ENCODE results near the gene AK1. TPM values are rescaled to one million over a fixed set of nuclear protein-coding genes. Genes with fewer than 3 reads are reported as not detected.

The AK1 gene
- total and polyA plus RNA-seq, 9 of the 15 experiments (the other 6 are each of a cell fraction or from before 2014, with no cell fraction given) = 10.1 to 71.8 (median 39.0) TPM

GRCh38 chr9:127899128-127899943, 21.9 kb upstream of the AK1 start, which contains the start of gene ST6GALNAC6 (continued):
- no peak for TF ChIP-seq ZBTB9 (CRISPR knock-in tag; IDR thresholded peaks at IDR 0.05)

GRCh38 chr9:127898433-127899127, 21.1 kb upstream of the AK1 start:
- Histone ChIP-seq H3K27ac (ENCODE audit: extremely low read depth, low read depth, low read length) (peak overlapping the region; percentile 81), H2AFZ (ENCODE audit: low read depth, low read length) (peak overlapping the region; percentile 16), H3K27me3 (ENCODE audit: control insufficient read depth in 2 of 2, insufficient read depth in 2 of 2, low read length in 2 of 2) (no peaks in the 10 kb centered on the region), H3K79me2 (ENCODE audit: control insufficient read depth, insufficient read depth, low read length) (peaks cover 27% of the 10 kb centered on the region), H3K4me1 (replicated peaks in 1 of 2; ENCODE audit: control insufficient read depth in 2 of 2, insufficient read depth in 2 of 2, low read length in 2 of 2) (peaks cover 13 to 51% of the 10 kb centered on the region in 2 experiments), H3K9ac (ENCODE audit: insufficient read depth in 1 of 2, low read depth in 2 of 2, low read length in 2 of 2) (peak overlapping the region; percentile 74 to 95), H3K4me3 (peak overlapping the region; percentile 93), H4K20me1 (replicated peaks; ENCODE audit: control insufficient read depth, insufficient read depth, low read length) (no peaks in the 10 kb centered on the region; the same call in 1 of the 2 replicates), H3K9me3 (replicated peaks; ENCODE audit: control insufficient read depth, insufficient read depth, low read depth, low read length) (no peaks in the 10 kb centered on the region), H3K4me2 (ENCODE audit: insufficient read depth, low read length) (peak overlapping the region; percentile 82), H3K36me3 (ENCODE audit: control insufficient read depth, insufficient read depth, low read length) (peaks cover 35% of the 10 kb centered on the region), H3K9me1 (ENCODE audit: control insufficient read depth, insufficient read depth, low read length) (no peaks in the 10 kb centered on the region)
- ChIA-PET POLR2A (interaction anchor here (0.6 to 2.9 kb wide), 8 partner anchors 9 to 290 kb away, joined by 3 to 12 read pairs (median 4); partner anchors contain the start of gene ST6GALNAC4), CTCF (ENCODE audit: low intra/inter-chr PET ratio) (no interaction called here)
- DNase-seq (ENCODE audit: extremely low read depth in 1 of 4, low spot score in 3 of 4) (peak; percentile 60 to 75 (median 69)), FAIRE-seq (peak; percentile 67), ATAC-seq (peak; percentile 74)
- in situ Hi-C loops (cut with MboI) = no loop called here
- intact Hi-C loops (cut with micrococcal nuclease) = no loop called here
- 6% methylated on average over 32 of the region's 32 CpGs for WGBS (ENCODE audit: insufficient coverage, low coverage, missing lambda C conversion rate)
- no TSS peak for BruUV-seq (replicated peaks)
- TF ChIP-seq FUS (optimal IDR thresholded peaks at IDR 0.05; ENCODE audit: low read depth, low read length) (no peak), HSF4 (CRISPR knock-in tag; IDR thresholded peaks at IDR 0.05; ENCODE audit: borderline replicate concordance) (no peak), PCBP2 (IDR thresholded peaks at IDR 0.05; ENCODE audit: low read depth, low read length, poor library complexity, severe bottlenecking) (no peak), MAFK (IDR thresholded peaks at IDR 0.05; ENCODE audit: low read length) (no peak), SUPT5H (IDR thresholded peaks at IDR 0.05) (no peak), POLR2B (IDR thresholded peaks at IDR 0.05; ENCODE audit: low read depth, partially characterized antibody) (no peak), ZNF146 (CRISPR knock-in tag; IDR thresholded peaks at IDR 0.05; ENCODE audit: unreplicated experiment) (no peak), PHB2 (IDR thresholded peaks at IDR 0.05; ENCODE audit: low read depth) (no peak), ZNF253 (CRISPR knock-in tag; conservative IDR thresholded peaks at IDR 0.05) (no peak), HOXB6 (CRISPR knock-in tag; IDR thresholded peaks at IDR 0.05; ENCODE audit: borderline replicate concordance) (no peak), SIRT6 (IDR thresholded peaks at IDR 0.05; ENCODE audit: low read depth, low read length) (no peak), E2F1 (CRISPR knock-in tag; IDR thresholded peaks at IDR 0.05) (no peak), ZNF134 (CRISPR knock-in tag; conservative IDR thresholded peaks at IDR 0.05) (no peak), HES1 (IDR thresholded peaks at IDR 0.05; ENCODE audit: low read depth) (no peak), MAFG (tag; conservative IDR thresholded peaks at IDR 0.05) (no peak), ZC3H4 (CRISPR knock-in tag; IDR thresholded peaks at IDR 0.05; ENCODE audit: borderline replicate concordance) (no peak), PHF20 (IDR thresholded peaks at IDR 0.05; ENCODE audit: partially characterized antibody) (peak; percentile 69)
